Tibial artery (tissue), 4 donors: ENCODE measurements around the gene BPTF.
"Not testable (repeated sequence)": the region's sequence is repeated elsewhere in the genome, so short reads cannot be mapped to it uniquely, and the experiment has no call there.

ENCODE experiments used
- DNase-seq, 2 donors: peaks; one replicate each; pipeline ENCODE4 v3.0.0-alpha.2; 2019
- H3K27ac ChIP-seq, 2 donors: fragments of 200-600 bp; sonication (generic) in 1 of 2; 1 replicate in 1 of 2; 2 replicates in 1 of 2; pipeline ENCODE4 v1.5.1; 2018 to 2019; ENCODE audit warnings: mild to moderate bottlenecking in 1 of 2
- H3K27me3 ChIP-seq, 2 donors: fragments of 200-600 bp; sonication (generic) in 1 of 2; one replicate each; pipeline versions ENCODE4 v1.5.1 to v1.6.0; 2016 to 2019
- H3K36me3 ChIP-seq, 3 donors: fragments of 200-600 bp; sonication (generic) in 2 of 3; one replicate each; pipeline ENCODE4 v1.5.1; 2016 to 2019; ENCODE audit warnings: mild to moderate bottlenecking in 2 of 3
- H3K4me1 ChIP-seq, 4 donors: fragments of 200-600 bp; sonication (generic) in 2 of 4; 1 replicate in 3 of 4; 2 replicates in 1 of 4; pipeline ENCODE4 v1.5.1; 2016 to 2019
- H3K4me3 ChIP-seq, 2 donors: fragments of 200-600 bp; sonication (generic) in 1 of 2; 1 replicate in 1 of 2; 2 replicates in 1 of 2; pipeline ENCODE4 v1.5.1; 2018 to 2019; ENCODE audit warnings: mild to moderate bottlenecking in 2 of 2
- H3K9me3 ChIP-seq, 3 donors: fragments of 200-600 bp; sonication (generic) in 1 of 3; one replicate each; pipeline ENCODE4 v1.5.1; 2016 to 2019
- intact Hi-C: fragments of 100-400 bp; cut with DNase I; formaldehyde crosslinking; loops from one replicate; pipeline ENCODE4 v1.15.0; 2023; ENCODE audit warnings: low total_unique reads
- TF ChIP-seq, protein P1 (sequence below), 2 experiments: fragments of 200-600 bp in 1 of 2; fragments of 450-650 bp in 1 of 2; IDR thresholded peaks; one replicate each; pipeline ENCODE4 v1.5.1; 2017 to 2019; ENCODE audit warnings: antibody characterized with exemption in 2 of 2, mild to moderate bottlenecking in 1 of 2, moderate library complexity in 1 of 2

The BPTF gene

GRCh38 chr17:68021963-68022362 is 196.7 kb downstream of the BPTF start:
- Histone ChIP-seq H3K27me3 (no peaks in the 10 kb centered on the region), H3K27ac (no peak overlapping the region), H3K4me3 (no peak overlapping the region), H3K36me3 (no peaks in the 10 kb centered on the region), H3K4me1 (peaks cover 0 to 6% (median 3%) of the 10 kb centered on the region in 4 donors), H3K9me3 (no peaks in the 10 kb centered on the region)
- no peak for DNase-seq
- intact Hi-C loops = no loop called here
- TF ChIP-seq, protein P1, sequence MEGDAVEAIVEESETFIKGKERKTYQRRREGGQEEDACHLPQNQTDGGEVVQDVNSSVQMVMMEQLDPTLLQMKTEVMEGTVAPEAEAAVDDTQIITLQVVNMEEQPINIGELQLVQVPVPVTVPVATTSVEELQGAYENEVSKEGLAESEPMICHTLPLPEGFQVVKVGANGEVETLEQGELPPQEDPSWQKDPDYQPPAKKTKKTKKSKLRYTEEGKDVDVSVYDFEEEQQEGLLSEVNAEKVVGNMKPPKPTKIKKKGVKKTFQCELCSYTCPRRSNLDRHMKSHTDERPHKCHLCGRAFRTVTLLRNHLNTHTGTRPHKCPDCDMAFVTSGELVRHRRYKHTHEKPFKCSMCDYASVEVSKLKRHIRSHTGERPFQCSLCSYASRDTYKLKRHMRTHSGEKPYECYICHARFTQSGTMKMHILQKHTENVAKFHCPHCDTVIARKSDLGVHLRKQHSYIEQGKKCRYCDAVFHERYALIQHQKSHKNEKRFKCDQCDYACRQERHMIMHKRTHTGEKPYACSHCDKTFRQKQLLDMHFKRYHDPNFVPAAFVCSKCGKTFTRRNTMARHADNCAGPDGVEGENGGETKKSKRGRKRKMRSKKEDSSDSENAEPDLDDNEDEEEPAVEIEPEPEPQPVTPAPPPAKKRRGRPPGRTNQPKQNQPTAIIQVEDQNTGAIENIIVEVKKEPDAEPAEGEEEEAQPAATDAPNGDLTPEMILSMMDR (IDR thresholded peaks at IDR 0.05) = no peak

DNA sequence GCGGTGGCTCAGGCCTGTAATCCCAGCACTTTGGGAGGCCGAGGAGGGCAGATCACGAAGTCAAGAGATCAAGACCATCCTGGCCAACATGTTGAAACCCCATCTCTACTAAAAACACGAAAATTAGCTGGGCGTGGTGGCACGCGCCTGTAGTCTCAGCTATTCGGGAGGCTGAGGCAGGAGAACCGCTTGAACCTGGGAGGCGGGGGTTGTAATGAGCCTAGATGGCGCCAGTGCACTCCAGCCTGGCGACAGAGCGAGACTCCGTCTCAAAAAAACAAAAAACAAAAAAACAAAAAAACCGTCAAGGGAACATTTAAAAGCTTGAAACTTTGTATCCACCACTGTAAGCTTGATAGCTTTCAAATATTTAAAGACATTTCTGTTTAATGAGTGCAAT is 197.2 kb downstream of the BPTF start:
- H3K36me3 ChIP-seq, intact Hi-C loops, H3K27me3 ChIP-seq, H3K4me3 ChIP-seq, H3K4me1 ChIP-seq, DNase-seq, H3K9me3 ChIP-seq, H3K27ac ChIP-seq: not testable (repeated sequence)

GRCh38 chr17:68029512-68030215 is 204.4 kb downstream of the BPTF start:
- DNase-seq = no peak
- intact Hi-C loops = no loop called here
- H3K4me3 ChIP-seq = no peak overlapping the region

More at GRCh38 chr17:68029512-68030215, 204.4 kb downstream of the BPTF start:
- TF ChIP-seq, protein P1 (IDR thresholded peaks at IDR 0.05) = no peak
- peaks cover 0 to under 1% (median under 1%) of the 10 kb centered on the region in 4 donors for H3K4me1 ChIP-seq
- no peak overlapping the region for H3K27ac ChIP-seq
- no peaks in the 10 kb centered on the region for H3K36me3 ChIP-seq
- no peaks in the 10 kb centered on the region for H3K9me3 ChIP-seq
- H3K27me3 ChIP-seq = no peaks in the 10 kb centered on the region
